HepG2 (cell line): ENCODE results near the gene SLC4A2. TPM values are rescaled to one million over a fixed set of nuclear protein-coding genes. Genes with fewer than 3 reads are reported as not detected.

Experiments
- ATAC-seq: fragments of 200-7000 bp; cut with Tn5 transposase; 3 replicates; pipeline ENCODE4 v1.9.1; 2020; ENCODE audit warnings: mild to moderate bottlenecking, moderate library complexity
- BruUV-seq: library from RNA; stranded (reverse); fragments of 400-500 nt; replicated peaks from 2 replicates; lab custom pipeline; 2021; lab: Mats Ljungman, UMichigan
- CTCF ChIA-PET: fragments of 300-600 bp; formaldehyde crosslinking; extraction: SDS; loops from one replicate; lab custom pipeline; 2021; ENCODE audit warnings: low total read pairs, inconsistent platforms, low intra/inter-chr PET ratio; lab: Yijun Ruan, JAX
- POLR2A ChIA-PET: fragments of 350-600 bp; sonication (Branson Sonifier 250); formaldehyde crosslinking; loops from one replicate; lab custom pipeline; 2020; ENCODE audit warnings: antibody characterized with exemption, inconsistent platforms; lab: Yijun Ruan, JAX
- DNase-seq: peaks from one replicate; pipeline ENCODE4 v3.0.0-alpha.2; 2015; ENCODE audit warnings: low spot score
- FAIRE-seq: peaks from 3 replicates; lab custom pipeline; 2011; peaks lifted over from hg19 to GRCh38; lab: Jason Lieb, UNC
- H2AFZ ChIP-seq: one replicate; pipeline ENCODE4 v1.6.1; 2011; ENCODE audit warnings: low read length, inconsistent platforms
- H3K27ac ChIP-seq: fragments of 300-600 bp; 3 replicates; pipeline ENCODE4 v1.8.0; 2011; ENCODE audit warnings: mixed run types, mild to moderate bottlenecking, mixed read lengths, low read length, inconsistent platforms; ENCODE audit not compliant: insufficient read depth; ENCODE audit errors: extremely low read length
- H3K27me3 ChIP-seq, 2 experiments: fragments of 200-600 bp in 1 of 2; 2 replicates in 1 of 2; 3 replicates in 1 of 2; pipeline versions ENCODE4 v1.6.0 to v1.8.0; 2011; ENCODE audit warnings: low read length in 2 of 2, mild to moderate bottlenecking in 2 of 2, moderate library complexity in 2 of 2, inconsistent platforms in 1 of 2; ENCODE audit not compliant: insufficient read depth in 2 of 2, control insufficient read depth in 1 of 2
- H3K36me3 ChIP-seq, 2 experiments: fragments of 200-600 bp in 1 of 2; replicated peaks in 1 of 2; 2 replicates in 1 of 2; 3 replicates in 1 of 2; pipeline versions ENCODE4 v1.5.1 to v1.8.0; 2011; ENCODE audit warnings: low read length in 2 of 2, inconsistent platforms in 1 of 2; ENCODE audit not compliant: insufficient read depth in 2 of 2, control insufficient read depth in 1 of 2
- H3K4me1 ChIP-seq: 2 replicates; pipeline ENCODE4 v1.5.1; 2012; ENCODE audit warnings: low read length, inconsistent platforms; ENCODE audit not compliant: insufficient read depth
- H3K4me2 ChIP-seq: 2 replicates; pipeline ENCODE4 v1.6.0; 2011; ENCODE audit warnings: low read depth, low read length, inconsistent platforms
- H3K4me3 ChIP-seq, 3 experiments: fragments of 200-600 bp in 1 of 3; sonication (generic), shearing (Covaris generic) in 1 of 3; replicated peaks in 1 of 3; 2 replicates each; pipeline ENCODE4 v1.5.1; 2011 to 2016; ENCODE audit warnings: low read length in 3 of 3, inconsistent platforms in 2 of 3, low read depth in 2 of 3, mild to moderate bottlenecking in 2 of 3, control low read depth in 1 of 3, mixed read lengths in 1 of 3; ENCODE audit not compliant: insufficient read depth in 1 of 3
- H3K79me2 ChIP-seq: one replicate; pipeline ENCODE4 v1.6.1; 2011; ENCODE audit warnings: low read length, inconsistent platforms; ENCODE audit not compliant: insufficient read depth
- H3K9ac ChIP-seq: 2 replicates; pipeline ENCODE4 v1.6.0; 2011; ENCODE audit warnings: mild to moderate bottlenecking, low read depth, low read length, inconsistent platforms; ENCODE audit not compliant: insufficient read depth
- H3K9me3 ChIP-seq: 2 replicates; pipeline ENCODE4 v1.5.1; 2012; ENCODE audit warnings: mild to moderate bottlenecking, low read length
- H4K20me1 ChIP-seq: 2 replicates; pipeline ENCODE4 v1.6.0; 2011; ENCODE audit warnings: inconsistent platforms, mild to moderate bottlenecking, low read length, moderate library complexity; ENCODE audit not compliant: insufficient read depth
- FOXM1 ChIP-seq: sonication (generic); formaldehyde crosslinking; IDR thresholded peaks from 2 replicates; pipeline ENCODE4 v1.5.0; 2020; ENCODE audit warnings: missing genetic modification reagents
- HDAC1 ChIP-seq: sonication (generic); formaldehyde crosslinking; IDR thresholded peaks from 2 replicates; pipeline ENCODE4 v1.5.1; 2020; ENCODE audit warnings: mild to moderate bottlenecking, missing genetic modification reagents
- HDAC2 ChIP-seq: sonication (generic); formaldehyde crosslinking; IDR thresholded peaks from 2 replicates; pipeline ENCODE4 v1.4.0; 2020; ENCODE audit warnings: missing genetic modification reagents
- HNRNPH1 ChIP-seq: fragments of 200-400 bp; formaldehyde crosslinking; optimal IDR thresholded peaks from 2 replicates; pipeline ENCODE3; 2017; ENCODE audit warnings: mild to moderate bottlenecking, low read depth, low read length
- IKZF5 ChIP-seq: IDR thresholded peaks from 2 replicates; pipeline ENCODE4 v1.6.1; 2018; ENCODE audit warnings: missing genetic modification reagents, mild to moderate bottlenecking, missing compliant biosample characterization
- MTF1 ChIP-seq: sonication (generic); formaldehyde crosslinking; IDR thresholded peaks from 2 replicates; pipeline ENCODE4 v1.5.0; 2020; ENCODE audit warnings: missing genetic modification reagents
- NCOA2 ChIP-seq: sonication (generic); formaldehyde crosslinking; IDR thresholded peaks from 2 replicates; pipeline ENCODE4 v1.8.0; 2022; ENCODE audit warnings: inconsistent platforms
- SALL1 ChIP-seq: sonication (generic); formaldehyde crosslinking; IDR thresholded peaks from 2 replicates; pipeline ENCODE4 v1.8.0; 2022; ENCODE audit warnings: mild to moderate bottlenecking, missing genetic modification reagents
- STAT5B ChIP-seq: sonication (generic); formaldehyde crosslinking; IDR thresholded peaks from 2 replicates; pipeline ENCODE4 v1.4.0; 2020; ENCODE audit warnings: missing genetic modification reagents
- ZFY ChIP-seq: sonication (generic); formaldehyde crosslinking; IDR thresholded peaks from 2 replicates; pipeline ENCODE4 v1.4.0; 2020; ENCODE audit warnings: missing genetic modification reagents
- ZNF550 ChIP-seq: sonication (generic); formaldehyde crosslinking; IDR thresholded peaks from 2 replicates; pipeline ENCODE4 v1.4.0; 2020; ENCODE audit warnings: mild to moderate bottlenecking, missing genetic modification reagents, borderline replicate concordance
- ZNF577 ChIP-seq: sonication (generic); formaldehyde crosslinking; IDR thresholded peaks from 2 replicates; pipeline ENCODE4 v1.4.0; 2020; ENCODE audit warnings: mild to moderate bottlenecking, low read depth, missing genetic modification reagents, borderline replicate concordance
- ZNF589 ChIP-seq: sonication (generic); formaldehyde crosslinking; conservative IDR thresholded peaks from 2 replicates; pipeline ENCODE4 v1.8.0; 2022; ENCODE audit warnings: mild to moderate bottlenecking, moderate library complexity, missing genetic modification reagents
- ZNF7 ChIP-seq: IDR thresholded peaks from 2 replicates; pipeline ENCODE4 v1.6.1; 2016; ENCODE audit warnings: missing biosample characterization, missing genetic modification reagents
- ZNF703 ChIP-seq: sonication (generic); formaldehyde crosslinking; IDR thresholded peaks from 2 replicates; pipeline ENCODE4 v1.5.1; 2020; ENCODE audit warnings: missing genetic modification reagents, mild to moderate bottlenecking, moderate library complexity, borderline replicate concordance
- ZNF746 ChIP-seq: sonication (generic); formaldehyde crosslinking; IDR thresholded peaks from 2 replicates; pipeline ENCODE4 v1.8.0; 2022; ENCODE audit warnings: mild to moderate bottlenecking, missing genetic modification reagents
- ZNF775 ChIP-seq: sonication (generic); formaldehyde crosslinking; IDR thresholded peaks from 2 replicates; pipeline ENCODE4 v1.4.0; 2020; ENCODE audit warnings: missing genetic modification reagents, mild to moderate bottlenecking, moderate library complexity, borderline replicate concordance
- ZSCAN9 ChIP-seq: IDR thresholded peaks from 2 replicates; pipeline ENCODE4 v1.6.1; 2016; ENCODE audit warnings: borderline replicate concordance
- WGBS: methylation state at CpG from one replicate; pipeline ENCODE4 v1.1.6; 2017; ENCODE audit warnings: low lambda C conversion rate; 5-methylcytosine and 5-hydroxymethylcytosine counted together
- in situ Hi-C: cut with HindIII; loops from 2 replicates; pipeline ENCODE4 v1.10.0; 2017; ENCODE audit warnings: low pct_unique_long_range_greater_than_20kb; ENCODE audit not compliant: extremely low pct_ligation_motif_present
- intact Hi-C: fragments of 100-400 bp; cut with micrococcal nuclease; formaldehyde crosslinking; loops from one replicate; pipeline ENCODE4 v1.10.0; 2022; ENCODE audit not compliant: unreplicated experiment
- polyA plus RNA-seq, 8 experiments: library from polyadenylated mRNA; depleted of rRNA in 3 of 8; stranded (reverse) in 7 of 8; unstranded in 1 of 8; fragments of >200 nt; fragmentation: Illumina TruSeq in 4 of 8; extraction: Trizol in 4 of 8; gene quantifications; 2 replicates each; pipeline versions ENCODE4 v1.2.1 to v1.2.3, GENCODE V29; 2011 to 2016; ENCODE audit warnings: low read depth in 4 of 8, missing spikeins in 1 of 8, mixed read lengths in 1 of 8; ENCODE audit not compliant: insufficient read depth in 1 of 8
- total RNA-seq, 5 experiments: library from RNA; depleted of rRNA; stranded (reverse); fragments of >200 nt; fragmentation: Illumina TruSeq; extraction: Trizol; gene quantifications; 2 replicates each; pipeline ENCODE4 v1.2.3, GENCODE V29; 2016; ENCODE audit warnings: low read depth in 1 of 5
- TF ChIP-seq, protein P1 (sequence below): fragments of 450-650 bp; IDR thresholded peaks from 2 replicates; pipeline ENCODE4 v1.6.1; 2017; ENCODE audit warnings: mild to moderate bottlenecking
- TF ChIP-seq, protein P2 (sequence below): IDR thresholded peaks from 2 replicates; pipeline ENCODE4 v1.6.1; 2016; ENCODE audit warnings: missing compliant biosample characterization, missing genetic modification reagents, borderline replicate concordance

The SLC4A2 gene
- total and polyA plus RNA-seq, 2 of the 13 experiments (the other 11 are each of a cell fraction or from before 2014, with no cell fraction given) = 51.9 to 73.4 TPM

DNA sequence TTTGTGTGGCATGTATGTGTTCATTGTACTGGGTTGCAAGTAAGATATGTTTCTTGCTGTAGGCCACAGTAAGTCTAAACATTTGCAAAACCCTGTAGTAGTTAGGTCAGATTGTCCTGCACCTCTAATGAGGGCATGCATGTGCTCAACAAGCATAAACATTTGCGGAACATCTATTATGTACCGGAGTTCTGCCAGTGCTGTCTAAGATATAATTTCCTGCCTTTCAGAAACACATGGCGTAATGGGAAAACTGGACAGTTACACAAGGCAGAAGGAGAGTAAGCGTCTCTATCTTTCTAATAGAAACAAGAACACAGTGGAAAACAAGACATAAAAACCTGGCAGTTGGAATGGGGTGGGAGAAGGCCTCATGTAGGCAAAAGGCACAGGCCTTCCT, 28.4 kb upstream of the SLC4A2 start:
- peaks cover 3 to 7% of the 10 kb centered on the region in 2 experiments; a peak in 4 of 5 replicates for H3K27me3 ChIP-seq
- FAIRE-seq = no peak
- intact Hi-C loops (no loop called here), in situ Hi-C loops (no loop called here)
- BruUV-seq = no TSS peak
- POLR2A ChIA-PET = no interaction called here
- H4K20me1 ChIP-seq = no peaks in the 10 kb centered on the region
- no peak for TF ChIP-seq STAT5B
- no peak for TF ChIP-seq ZNF577 (CRISPR knock-in tag)
- TF ChIP-seq MTF1 (CRISPR knock-in tag) = no peak
- no peak for TF ChIP-seq HNRNPH1
- no peak for TF ChIP-seq ZNF775 (CRISPR knock-in tag)
- no peak for TF ChIP-seq ZNF589 (CRISPR knock-in tag)
- no peak for TF ChIP-seq ZFY (CRISPR knock-in tag)
- TF ChIP-seq SALL1 (CRISPR knock-in tag) = no peak
- no peak for TF ChIP-seq FOXM1
- no peak for TF ChIP-seq IKZF5
- no peak for TF ChIP-seq ZSCAN9 (CRISPR knock-in tag)
- no peak for TF ChIP-seq ZNF550 (CRISPR knock-in tag)
- TF ChIP-seq HDAC2 (CRISPR knock-in tag) = no peak
- no peak for TF ChIP-seq ZNF746 (CRISPR knock-in tag)
- no peak for TF ChIP-seq HDAC1 (CRISPR knock-in tag)
- TF ChIP-seq, protein P1, sequence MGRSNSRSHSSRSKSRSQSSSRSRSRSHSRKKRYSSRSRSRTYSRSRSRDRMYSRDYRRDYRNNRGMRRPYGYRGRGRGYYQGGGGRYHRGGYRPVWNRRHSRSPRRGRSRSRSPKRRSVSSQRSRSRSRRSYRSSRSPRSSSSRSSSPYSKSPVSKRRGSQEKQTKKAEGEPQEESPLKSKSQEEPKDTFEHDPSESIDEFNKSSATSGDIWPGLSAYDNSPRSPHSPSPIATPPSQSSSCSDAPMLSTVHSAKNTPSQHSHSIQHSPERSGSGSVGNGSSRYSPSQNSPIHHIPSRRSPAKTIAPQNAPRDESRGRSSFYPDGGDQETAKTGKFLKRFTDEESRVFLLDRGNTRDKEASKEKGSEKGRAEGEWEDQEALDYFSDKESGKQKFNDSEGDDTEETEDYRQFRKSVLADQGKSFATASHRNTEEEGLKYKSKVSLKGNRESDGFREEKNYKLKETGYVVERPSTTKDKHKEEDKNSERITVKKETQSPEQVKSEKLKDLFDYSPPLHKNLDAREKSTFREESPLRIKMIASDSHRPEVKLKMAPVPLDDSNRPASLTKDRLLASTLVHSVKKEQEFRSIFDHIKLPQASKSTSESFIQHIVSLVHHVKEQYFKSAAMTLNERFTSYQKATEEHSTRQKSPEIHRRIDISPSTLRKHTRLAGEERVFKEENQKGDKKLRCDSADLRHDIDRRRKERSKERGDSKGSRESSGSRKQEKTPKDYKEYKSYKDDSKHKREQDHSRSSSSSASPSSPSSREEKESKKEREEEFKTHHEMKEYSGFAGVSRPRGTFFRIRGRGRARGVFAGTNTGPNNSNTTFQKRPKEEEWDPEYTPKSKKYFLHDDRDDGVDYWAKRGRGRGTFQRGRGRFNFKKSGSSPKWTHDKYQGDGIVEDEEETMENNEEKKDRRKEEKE = no peak
- TF ChIP-seq ZNF7 (CRISPR knock-in tag) = no peak
- TF ChIP-seq ZNF703 (CRISPR knock-in tag) = no peak
- no peak for TF ChIP-seq NCOA2 (CRISPR knock-in tag)
- TF ChIP-seq, protein P2, sequence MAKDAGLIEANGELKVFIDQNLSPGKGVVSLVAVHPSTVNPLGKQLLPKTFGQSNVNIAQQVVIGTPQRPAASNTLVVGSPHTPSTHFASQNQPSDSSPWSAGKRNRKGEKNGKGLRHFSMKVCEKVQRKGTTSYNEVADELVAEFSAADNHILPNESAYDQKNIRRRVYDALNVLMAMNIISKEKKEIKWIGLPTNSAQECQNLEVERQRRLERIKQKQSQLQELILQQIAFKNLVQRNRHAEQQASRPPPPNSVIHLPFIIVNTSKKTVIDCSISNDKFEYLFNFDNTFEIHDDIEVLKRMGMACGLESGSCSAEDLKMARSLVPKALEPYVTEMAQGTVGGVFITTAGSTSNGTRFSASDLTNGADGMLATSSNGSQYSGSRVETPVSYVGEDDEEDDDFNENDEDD = no peak
- H3K9ac ChIP-seq = no peak overlapping the region
- H3K36me3 ChIP-seq = no peaks in the 10 kb centered on the region
- no peak overlapping the region for H3K4me2 ChIP-seq
- peaks cover 19% of the 10 kb centered on the region for H3K4me1 ChIP-seq
- no peak overlapping the region for H3K27ac ChIP-seq
- DNase-seq = no peak
- no peaks in the 10 kb centered on the region for H3K79me2 ChIP-seq
- WGBS = over 99% methylated on average over 4 of the region's 4 CpGs
- CTCF ChIA-PET = no interaction called here
- ATAC-seq = no peak
- H3K4me3 ChIP-seq = no peak overlapping the region
- no peaks in the 10 kb centered on the region for H3K9me3 ChIP-seq
- no peak overlapping the region for H2AFZ ChIP-seq
